RWPE1 (cell line): Measurements from ENCODE around the gene THAP2.
A peak's percentile ranks its signal among the peaks of the same experiment; 100 is the strongest.
"Not testable (repeated sequence)": the region's sequence is repeated elsewhere in the genome, so short reads cannot be mapped to it uniquely, and the experiment has no call there.

ENCODE experiments used
- CTCF ChIA-PET: fragments of 350-600 bp; sonication (Branson Sonifier 250); formaldehyde crosslinking; extraction: SDS; loops from one replicate; lab custom pipeline; 2021; lab: Yijun Ruan, JAX
- POLR2A ChIA-PET: fragments of 400-600 bp; formaldehyde crosslinking; extraction: SDS; loops from one replicate; lab custom pipeline; 2020; ENCODE audit warnings: antibody characterized with exemption; ENCODE audit not compliant: low non-redundant PET; lab: Yijun Ruan, JAX
- DNase-seq: peaks from one replicate; pipeline ENCODE4 v3.0.0; 2012; ENCODE audit warnings: low spot score
- H3K27ac ChIP-seq: fragments of 450-650 bp; 2 replicates; pipeline ENCODE4 v1.5.1; 2017
- CTCF ChIP-seq: fragments of 450-650 bp; conservative IDR thresholded peaks from 2 replicates; pipeline ENCODE4 v1.5.1; 2017; ENCODE audit warnings: low read depth, mild to moderate bottlenecking

Gene THAP2

GRCh38 chr12:71683633-71684032, 19.5 kb downstream of the THAP2 start:
- no peak for DNase-seq
- ChIA-PET CTCF (interaction anchor here (0.6 kb wide), 1 partner anchor 70 kb away, joined by 3 read pairs; no protein-coding TSS in a partner anchor), POLR2A (no interaction called here)
- TF ChIP-seq CTCF = no peak
- no peak overlapping the region for H3K27ac ChIP-seq

GRCh38 chr12:71684081-71684480, 20.0 kb downstream of the THAP2 start:
- no peak overlapping the region for H3K27ac ChIP-seq
- DNase-seq = no peak
- POLR2A ChIA-PET = no interaction called here
- TF ChIP-seq CTCF = no peak
- CTCF ChIA-PET = interaction anchor here (0.6 kb wide), 1 partner anchor 69 kb away, joined by 6 read pairs; no protein-coding TSS in a partner anchor

GRCh38 chr12:71685312-71685906, 21.3 kb downstream of the THAP2 start:
- ChIA-PET POLR2A (interaction anchor here (1.9 to 2.6 kb wide), 2 partner anchors 21 to 69 kb away, joined by 7 to 19 read pairs; partner anchors contain the start of genes RAB21, THAP2 and ZFC3H1), CTCF (interaction anchor here (0.5 to 2.9 kb wide), 4 partner anchors 14 to 166 kb away, joined by 3 to 21 read pairs (median 4); no protein-coding TSS in a partner anchor)
- no peak for TF ChIP-seq CTCF
- no peak for DNase-seq
- peak overlapping the region; percentile 93 for H3K27ac ChIP-seq

- peak within 1 kb of the TSS; percentile 93 for H3K27ac ChIP-seq
- ChIA-PET CTCF (interaction anchor here (0.6 to 2.9 kb wide), 6 partner anchors 13 to 66 kb away, joined by 3 to 21 read pairs (median 4); no protein-coding TSS in a partner anchor), POLR2A (interaction anchor here (0.8 to 2.6 kb wide), 3 partner anchors 22 to 68 kb away, joined by 6 to 19 read pairs (median 7); partner anchors contain the start of genes RAB21, THAP2 and ZFC3H1)
- peak; percentile 61 for TF ChIP-seq CTCF
- peak; percentile 89 for DNase-seq
Observed at GRCh38 chr12:71685914-71686657, 22.0 kb downstream of the THAP2 start, which contains the start of gene TMEM19. Gene TMEM19, plus strand, starts transcription at chr12:71686082. Its CDS starts 599 bp downstream, at chr12:71686681.

GRCh38 chr12:71686658-71687025, 22.5 kb downstream of the THAP2 start:
- POLR2A ChIA-PET = interaction anchor here (0.8 to 2.6 kb wide), 3 partner anchors 23 to 68 kb away, joined by 6 to 19 read pairs (median 7); partner anchors contain the start of genes RAB21, THAP2 and ZFC3H1
- CTCF ChIA-PET = interaction anchor here (0.6 to 2.9 kb wide), 5 partner anchors 34 to 65 kb away, joined by 3 to 21 read pairs (median 5); no protein-coding TSS in a partner anchor
- H3K27ac ChIP-seq = peak overlapping the region; percentile 93
- no peak for DNase-seq
- TF ChIP-seq CTCF = no peak

- CTCF ChIA-PET = interaction anchor here (0.6 to 2.9 kb wide), 3 partner anchors 22 to 65 kb away, joined by 3 to 21 read pairs (median 6); no protein-coding TSS in a partner anchor
Observed at GRCh38 chr12:71687172-71687571, 23.1 kb downstream of the THAP2 start.

More at GRCh38 chr12:71687172-71687571, 23.1 kb downstream of the THAP2 start:
- not testable (repeated sequence) for DNase-seq
- POLR2A ChIA-PET = interaction anchor here (1.9 to 2.6 kb wide), 2 partner anchors 23 to 67 kb away, joined by 7 to 19 read pairs; partner anchors contain the start of genes RAB21, THAP2 and ZFC3H1
- peak overlapping the region; percentile 52 for H3K27ac ChIP-seq
